Glomerular visceral epithelial cell (primary cell): Measurements from ENCODE around the gene TNFAIP1.
A peak's percentile ranks its signal among the peaks of the same experiment; 100 is the strongest.
"Not testable (repeated sequence)": the region's sequence is repeated elsewhere in the genome, so short reads cannot be mapped to it uniquely, and the experiment has no call there.

ENCODE experiments used
- DNase-seq: peaks from one replicate; pipeline ENCODE4 v3.0.0-alpha.2; 2016; ENCODE audit errors: extremely low spot score

Gene TNFAIP1

GRCh38 chr17:28335201-28335958 is at the start of gene TNFAIP1, which contains the start of gene IFT20:
TSS of gene TNFAIP1 (plus strand) at chr17:28335761. CDS start at chr17:28339522, 3,761 bp downstream.
TSS of gene IFT20 (minus strand) at chr17:28335472. CDS start at chr17:28331985, 3,487 bp downstream.
- DNase-seq, result peak; percentile 100

- DNase-seq, result no peak
Observed at GRCh38 chr17:28285965-28286364, 49.6 kb upstream of the TNFAIP1 start.

- no peak for DNase-seq
Observed at GRCh38 chr17:28290703-28291102, 44.9 kb upstream of the TNFAIP1 start.

GRCh38 chr17:28291780-28292330 is 43.7 kb upstream of the TNFAIP1 start:
- DNase-seq, result no peak

- not testable (repeated sequence) for DNase-seq
Observed at GRCh38 chr17:28292878-28293277, 42.7 kb upstream of the TNFAIP1 start.

- no peak for DNase-seq
Observed at GRCh38 chr17:28293994-28294393, 41.6 kb upstream of the TNFAIP1 start.

GRCh38 chr17:28295677-28296578 is 39.6 kb upstream of the TNFAIP1 start:
- no peak for DNase-seq

- DNase-seq, result no peak
Observed at GRCh38 chr17:28298449-28298848, 37.1 kb upstream of the TNFAIP1 start.

GRCh38 chr17:28306954-28307401 is 28.6 kb upstream of the TNFAIP1 start:
- no peak for DNase-seq

- DNase-seq, result no peak
Observed at GRCh38 chr17:28313841-28314240, 21.7 kb upstream of the TNFAIP1 start.

- no peak for DNase-seq
Observed at GRCh38 chr17:28315846-28316705, 19.5 kb upstream of the TNFAIP1 start.

GRCh38 chr17:28317099-28317965 is 18.2 kb upstream of the TNFAIP1 start:
- DNase-seq, result no peak

- no peak for DNase-seq
Observed at GRCh38 chr17:28317966-28318758, 17.4 kb upstream of the TNFAIP1 start.

GRCh38 chr17:28318759-28319597 is 16.6 kb upstream of the TNFAIP1 start, which contains the start of gene TMEM97:
TSS of gene TMEM97 (plus strand) at chr17:28319200. CDS start at chr17:28319240, 40 bp downstream.
- DNase-seq, result peak; percentile 97

- no peak for DNase-seq
Observed at GRCh38 chr17:28319598-28319935, 16.0 kb upstream of the TNFAIP1 start.

GRCh38 chr17:28320215-28321061 is 15.1 kb upstream of the TNFAIP1 start:
- no peak for DNase-seq

GRCh38 chr17:28324267-28324745 is 11.3 kb upstream of the TNFAIP1 start:
- no peak for DNase-seq
